B cell (primary cell): ENCODE measurements around the gene AMFR. TPM values are rescaled to one million over a fixed set of nuclear protein-coding genes. Genes with fewer than 3 reads are reported as not detected.

Source experiments
- ATAC-seq: fragments of 200-7000 bp; cut with Tn5 transposase; one replicate; pipeline ENCODE4 v1.10.0; 2021; ENCODE audit warnings: low read depth, mild to moderate bottlenecking, moderate number of reproducible peaks, moderate library complexity
- CTCF ChIA-PET: fragments of 350-600 bp; sonication (Branson Sonifier 250); formaldehyde crosslinking; loops from one replicate; lab custom pipeline; 2021; ENCODE audit warnings: antibody characterized with exemption, inconsistent platforms; lab: Charles Lee
- POLR2A ChIA-PET: fragments of 350-600 bp; sonication (Branson Sonifier 250); formaldehyde crosslinking; loops from one replicate; lab custom pipeline; 2021; ENCODE audit warnings: antibody characterized with exemption; lab: Charles Lee
- DNase-seq: peaks from one replicate; pipeline ENCODE4 v3.0.0; 2013
- H2AFZ ChIP-seq: 2 replicates; pipeline ENCODE4 v1.6.1; 2012; ENCODE audit warnings: mild to moderate bottlenecking, low read depth, low read length; ENCODE audit not compliant: insufficient read depth, poor library complexity, severe bottlenecking
- H3K27ac ChIP-seq, 2 donors: 1 replicate in 1 of 2; 2 replicates in 1 of 2; pipeline ENCODE4 v1.5.1; 2012 to 2013; ENCODE audit warnings: low read length in 2 of 2, mild to moderate bottlenecking in 2 of 2, moderate library complexity in 1 of 2
- H3K27me3 ChIP-seq, 4 experiments: fragments of 200-600 bp in 1 of 4; sonication (generic) in 1 of 4; replicated peaks in 1 of 4; 1 replicate in 2 of 4; 2 replicates in 2 of 4; pipeline versions ENCODE4 v1.6.1 to v1.7.0; 2013 to 2016; ENCODE audit warnings: low read length in 3 of 4, mild to moderate bottlenecking in 2 of 4, mixed read lengths in 1 of 4, moderate library complexity in 1 of 4; ENCODE audit not compliant: insufficient read depth in 4 of 4, control insufficient read depth in 3 of 4; ENCODE audit errors: control extremely low read depth in 1 of 4
- H3K36me3 ChIP-seq, 2 experiments: replicated peaks in 1 of 2; 1 replicate in 1 of 2; 2 replicates in 1 of 2; pipeline versions ENCODE4 v1.6.1 to v1.7.1; 2013; ENCODE audit warnings: low read length in 1 of 2; ENCODE audit not compliant: insufficient read depth in 2 of 2, control insufficient read depth in 1 of 2; ENCODE audit errors: control extremely low read depth in 1 of 2, extremely low read depth in 1 of 2
- H3K4me1 ChIP-seq, 2 donors: fragments of 200-600 bp in 1 of 2; sonication (generic) in 1 of 2; 1 replicate in 1 of 2; 2 replicates in 1 of 2; pipeline versions ENCODE4 v1.5.1 to v1.6.1; 2013 to 2017; ENCODE audit warnings: low read length in 2 of 2; ENCODE audit not compliant: control insufficient read depth in 2 of 2, insufficient read depth in 2 of 2
- H3K4me2 ChIP-seq: replicated peaks from 2 replicates; pipeline ENCODE3; 2012; ENCODE audit warnings: mild to moderate bottlenecking, low read depth, low read length; ENCODE audit not compliant: poor library complexity, severe bottlenecking
- H3K4me3 ChIP-seq, 5 experiments: fragments of 200-600 bp in 1 of 5; sonication (generic) in 1 of 5; 1 replicate in 3 of 5; 2 replicates in 2 of 5; pipeline versions ENCODE4 v1.5.1 to v1.7.0; 2011 to 2016; ENCODE audit warnings: low read length in 4 of 5, mild to moderate bottlenecking in 4 of 5, low read depth in 2 of 5, control low read depth in 1 of 5, moderate library complexity in 1 of 5; ENCODE audit not compliant: insufficient read depth in 1 of 5; ENCODE audit errors: control extremely low read depth in 1 of 5, extremely low read depth in 1 of 5
- H3K79me2 ChIP-seq: fragments of 200-600 bp; sonication (generic); one replicate; pipeline ENCODE4 v1.6.0; 2016; ENCODE audit warnings: low read length; ENCODE audit not compliant: control insufficient read depth, insufficient read depth
- H3K9ac ChIP-seq: fragments of 200-600 bp; sonication (generic); 2 replicates; pipeline ENCODE4 v1.6.1; 2017; ENCODE audit warnings: mild to moderate bottlenecking, low read length, moderate library complexity
- H3K9me3 ChIP-seq, 3 donors: one replicate each; pipeline versions ENCODE4 v1.6.1 to v1.7.1; 2013; ENCODE audit warnings: low read length in 2 of 3; ENCODE audit not compliant: control insufficient read depth in 2 of 3, insufficient read depth in 1 of 3; ENCODE audit errors: control extremely low read depth in 1 of 3
- H4K20me1 ChIP-seq: 2 replicates; pipeline ENCODE4 v1.6.0; 2012; ENCODE audit warnings: mild to moderate bottlenecking, low read length; ENCODE audit not compliant: insufficient read depth, control insufficient read depth, poor library complexity, severe bottlenecking
- H3K27ac Mint-ChIP-seq: one replicate; pipeline ENCODE4 v1.8.0; 2021; ENCODE audit warnings: mixed read lengths
- H3K27me3 Mint-ChIP-seq: one replicate; pipeline ENCODE4 v1.8.0; 2021; ENCODE audit warnings: mixed read lengths
- H3K4me1 Mint-ChIP-seq: one replicate; pipeline ENCODE4 v1.8.0; 2021; ENCODE audit warnings: mixed read lengths
- H3K4me3 Mint-ChIP-seq: one replicate; pipeline ENCODE4 v1.8.0; 2021; ENCODE audit warnings: mixed read lengths
- H3K9me3 Mint-ChIP-seq: one replicate; pipeline ENCODE4 v1.8.0; 2022; ENCODE audit warnings: mixed read lengths; ENCODE audit not compliant: insufficient read depth
- CTCF ChIP-seq: fragments of 200-600 bp; IDR thresholded peaks from one replicate; pipeline ENCODE4 v1.8.0; 2022; ENCODE audit warnings: antibody characterized with exemption, mild to moderate bottlenecking
- EZH2 ChIP-seq: IDR thresholded peaks from 2 replicates; pipeline ENCODE4 v1.6.1; 2012; ENCODE audit warnings: borderline replicate concordance, low read depth, mild to moderate bottlenecking, moderate library complexity, low read length; ENCODE audit not compliant: insufficient read depth, poor library complexity, severe bottlenecking
- WGBS: methylation state at CpG from one replicate; pipeline ENCODE4 v1.1.5; 2013; ENCODE audit warnings: missing lambda C conversion rate; ENCODE audit not compliant: insufficient coverage; 5-methylcytosine and 5-hydroxymethylcytosine counted together
- intact Hi-C: fragments of 100-400 bp; cut with micrococcal nuclease; formaldehyde crosslinking; loops from one replicate; pipeline ENCODE4 v1.10.0; 2022
- polyA plus RNA-seq: library from polyadenylated mRNA; depleted of rRNA; stranded (reverse); fragments of >200 nt; gene quantifications from 2 replicates; pipeline ENCODE4 v1.2.3, GENCODE V29; 2012
- total RNA-seq, 2 donors: library from RNA; stranded (reverse); fragments of 120-200 nt in 1 of 2; gene quantifications; 1 replicate in 1 of 2; 2 replicates in 1 of 2; pipeline versions ENCODE4 v1.2.3 to v1.2.4, GENCODE V29; 2013 to 2022

AMFR gene
- total and polyA plus RNA-seq, 2 donors (not counting 1 experiment from before 2014, with no cell fraction given) = 118 to 225 TPM

GRCh38 chr16:56421976-56422669 lies 3.2 kb downstream of the AMFR start:
- peak overlapping the region; percentile 86 for H3K27ac Mint-ChIP-seq
- ATAC-seq = no peak
- H2AFZ ChIP-seq = no peak overlapping the region
- peaks cover 50% of the 10 kb centered on the region for H4K20me1 ChIP-seq
- peaks cover 79% of the 10 kb centered on the region for H3K79me2 ChIP-seq
- CTCF ChIA-PET = interaction anchor here (2.1 kb wide), 1 partner anchor 29 kb away, joined by 6 read pairs; the partner anchor contains the start of genes NUDT21 and OGFOD1
- H3K4me3 Mint-ChIP-seq = peak overlapping the region; percentile 98
- H3K27me3 Mint-ChIP-seq = no peaks in the 10 kb centered on the region
- H3K4me1 ChIP-seq = peaks cover 44 to 56% of the 10 kb centered on the region in 2 donors
- no peak for DNase-seq
- H3K4me1 Mint-ChIP-seq = peaks cover 56% of the 10 kb centered on the region
- intact Hi-C loops = loop anchor here (10.0 kb wide), 3 partner anchors 283 to 1113 kb away; partner anchors contain the start of genes CCDC102A, PSME3IP1 and RSPRY1
- WGBS = 85% methylated on average over 4 of the region's 5 CpGs
- no peaks in the 10 kb centered on the region for H3K36me3 ChIP-seq
- H3K9ac ChIP-seq = peak overlapping the region; percentile 77
- no peaks in the 10 kb centered on the region for H3K27me3 ChIP-seq
- POLR2A ChIA-PET = no interaction called here
- no peaks in the 10 kb centered on the region for H3K9me3 Mint-ChIP-seq
- H3K9me3 ChIP-seq = no peaks in the 10 kb centered on the region
- H3K4me3 ChIP-seq = peak overlapping the region in 4 of 5 experiments; percentile 1 to 78 (median 41)
- H3K27ac ChIP-seq = peak overlapping the region; percentile 80 to 81
- H3K4me2 ChIP-seq = peak overlapping the region; percentile 81
- no peak for TF ChIP-seq CTCF
- no peak for TF ChIP-seq EZH2

DNA sequence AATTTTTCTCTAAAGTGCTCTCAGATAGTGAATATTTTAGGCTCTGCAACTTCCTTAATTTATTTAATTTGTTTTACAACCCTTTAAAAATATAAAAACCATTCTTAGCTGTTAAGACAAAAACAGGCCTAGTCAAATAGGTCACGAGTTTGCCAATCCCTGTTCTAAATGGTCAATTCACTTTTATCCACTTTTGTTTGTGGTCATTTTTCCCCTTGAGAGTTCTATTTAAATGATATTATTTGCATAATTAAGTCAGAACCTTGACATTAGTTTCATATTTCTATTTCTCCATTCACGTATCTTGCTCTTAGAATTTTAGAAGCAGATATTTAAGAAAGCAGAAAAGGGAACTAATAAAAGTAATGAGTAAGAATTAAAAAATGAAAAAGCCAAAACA lies 4.0 kb downstream of the AMFR start:
- intact Hi-C loops = loop anchor here (10.0 kb wide), 3 partner anchors 283 to 1113 kb away; partner anchors contain the start of genes CCDC102A, PSME3IP1 and RSPRY1
- Histone ChIP-seq H4K20me1 (peaks cover 52% of the 10 kb centered on the region), H3K9me3 (no peaks in the 10 kb centered on the region), H3K27me3 (no peaks in the 10 kb centered on the region), H3K9ac (peak overlapping the region; percentile 77), H3K36me3 (no peaks in the 10 kb centered on the region), H3K4me3 (peak overlapping the region in 2 of 5 experiments; percentile 69 to 78), H3K27ac (peak overlapping the region; percentile 80 to 81), H2AFZ (no peak overlapping the region), H3K4me1 (peaks cover 48 to 62% of the 10 kb centered on the region in 2 donors), H3K79me2 (peaks cover 88% of the 10 kb centered on the region), H3K4me2 (peak overlapping the region; percentile 81)
- CTCF ChIA-PET = interaction anchor here (0.7 kb wide), 1 partner anchor 92 kb away, joined by 3 read pairs; no protein-coding TSS in a partner anchor
- Mint-ChIP-seq H3K27me3 (no peaks in the 10 kb centered on the region), H3K9me3 (no peaks in the 10 kb centered on the region), H3K27ac (peak overlapping the region; percentile 86), H3K4me3 (peak overlapping the region; percentile 98), H3K4me1 (peaks cover 58% of the 10 kb centered on the region)
- WGBS = no CpG with 5 or more reads among the region's 2 CpGs
- POLR2A ChIA-PET = no interaction called here
- ATAC-seq (peak; percentile 3), DNase-seq (peak; percentile 76)
- TF ChIP-seq CTCF = no peak
